ENCODE results near the gene PDGFRB.

PDGFRB gene

GRCh38 chr5:150155258-150156026 lies at the start of gene PDGFRB:
Gene PDGFRB, minus strand, starts transcription at chr5:150155845. Its CDS starts 18,798 bp downstream, at chr5:150137047.
- DNase-seq, result peak; percentile 7

GRCh38 chr5:150204590-150204960 lies 48.9 kb upstream of the PDGFRB start:
- no peak for DNase-seq

GRCh38 chr5:150203832-150204589 lies 48.4 kb upstream of the PDGFRB start:
- no peak for DNase-seq

GRCh38 chr5:150202501-150202900 lies 46.9 kb upstream of the PDGFRB start:
- no peak for DNase-seq

- DNase-seq, result no peak
Observed at GRCh38 chr5:150197476-150197875, 41.8 kb upstream of the PDGFRB start.

GRCh38 chr5:150196986-150197385 lies 41.3 kb upstream of the PDGFRB start:
- DNase-seq, result no peak

GRCh38 chr5:150196514-150196913 lies 40.9 kb upstream of the PDGFRB start:
- no peak for DNase-seq

- no peak for DNase-seq
Observed at GRCh38 chr5:150195736-150196485, 40.3 kb upstream of the PDGFRB start.

GRCh38 chr5:150192462-150192861 lies 36.8 kb upstream of the PDGFRB start:
- no peak for DNase-seq

- no peak for DNase-seq
Observed at GRCh38 chr5:150190987-150191386, 35.3 kb upstream of the PDGFRB start.

- DNase-seq, result no peak
Observed at GRCh38 chr5:150190503-150190979, 34.9 kb upstream of the PDGFRB start.

- no peak for DNase-seq
Observed at GRCh38 chr5:150189728-150190502, 34.3 kb upstream of the PDGFRB start, which contains the start of gene SLC6A7. Gene SLC6A7, plus strand, starts transcription at chr5:150190062. Its CDS starts 266 bp downstream, at chr5:150190328.

- no peak for DNase-seq
Observed at GRCh38 chr5:150189326-150189725, 33.7 kb upstream of the PDGFRB start.

- DNase-seq, result no peak
Observed at GRCh38 chr5:150188146-150188842, 32.6 kb upstream of the PDGFRB start.

- DNase-seq, result no peak
Observed at GRCh38 chr5:150186897-150187296, 31.3 kb upstream of the PDGFRB start.

- DNase-seq, result no peak
Observed at GRCh38 chr5:150186137-150186536, 30.5 kb upstream of the PDGFRB start.

GRCh38 chr5:150184990-150185912 lies 29.6 kb upstream of the PDGFRB start:
- DNase-seq, result no peak

GRCh38 chr5:150184006-150184405 lies 28.4 kb upstream of the PDGFRB start:
- no peak for DNase-seq

- DNase-seq, result no peak
Observed at GRCh38 chr5:150183436-150183835, 27.8 kb upstream of the PDGFRB start.

- no peak for DNase-seq
Observed at GRCh38 chr5:150182774-150183173, 27.1 kb upstream of the PDGFRB start.

All from activated CD4-positive, alpha-beta T cell treated with anti-CD3 and anti-CD28 coated beads, Interleukin-2, amount 50 U/mL, for 1 hour (primary cell).